K562 (cell line): Measurements from ENCODE around the gene MOB3C. TPM values are rescaled to one million over a fixed set of nuclear protein-coding genes. Genes with fewer than 3 reads are reported as not detected.

Experiments used
- CBFA2T3 ChIP-seq: fragments of 450-650 bp; IDR thresholded peaks from 2 replicates; pipeline ENCODE4 v1.6.1; 2017
- CBX5 ChIP-seq: IDR thresholded peaks from 2 replicates; pipeline ENCODE4 v1.6.1; 2014; ENCODE audit warnings: low read depth, borderline replicate concordance
- DACH1 ChIP-seq: fragments of 450-650 bp; IDR thresholded peaks from 2 replicates; pipeline ENCODE4 v1.6.1; 2018; ENCODE audit not compliant: partially characterized antibody
- ETV6 ChIP-seq, 3 experiments: fragments of 150-350 bp in 1 of 3; sonication (generic) in 1 of 3; formaldehyde crosslinking in 1 of 3; IDR thresholded peaks; 2 replicates each; pipeline versions ENCODE4 v1.6.1 to v1.8.0; 2014 to 2022; ENCODE audit warnings: borderline replicate concordance in 2 of 3, low read depth in 2 of 3, antibody characterized with exemption in 1 of 3, low read length in 1 of 3, mild to moderate bottlenecking in 1 of 3, missing genetic modification reagents in 1 of 3
- KAT7 ChIP-seq: sonication (generic); formaldehyde crosslinking; IDR thresholded peaks from 2 replicates; pipeline ENCODE4 v1.8.0; 2022; ENCODE audit warnings: missing genetic modification reagents, mild to moderate bottlenecking, borderline replicate concordance
- KLF13 ChIP-seq: fragments of 450-650 bp; IDR thresholded peaks from 2 replicates; pipeline ENCODE4 v1.6.1; 2016; ENCODE audit warnings: missing genetic modification characterization, low read depth, mild to moderate bottlenecking, missing compliant biosample characterization, moderate library complexity, borderline replicate concordance
- POLR2B ChIP-seq: fragments of 450-650 bp; IDR thresholded peaks from 2 replicates; pipeline ENCODE4 v1.6.1; 2018; ENCODE audit warnings: low read depth; ENCODE audit not compliant: partially characterized antibody
- SIN3A ChIP-seq, 2 experiments: fragments of 150-350 bp in 1 of 2; IDR thresholded peaks; 2 replicates each; pipeline ENCODE4 v1.6.1; 2011 to 2016; ENCODE audit warnings: borderline replicate concordance in 2 of 2, low read depth in 2 of 2, low read length in 2 of 2, mild to moderate bottlenecking in 2 of 2, moderate library complexity in 2 of 2; ENCODE audit not compliant: control insufficient read depth in 1 of 2
- ZBTB7A ChIP-seq: IDR thresholded peaks from 2 replicates; pipeline ENCODE4 v1.6.1; 2011; ENCODE audit warnings: low read depth, mild to moderate bottlenecking, low read length, moderate library complexity, borderline replicate concordance; ENCODE audit not compliant: control insufficient read depth
- ZNF785 ChIP-seq: fragments of 250-450 bp; sonication (Bioruptor Pico); IDR thresholded peaks from 2 replicates; pipeline ENCODE4 v1.4.0; 2020; ENCODE audit warnings: mild to moderate bottlenecking
- polyA plus RNA-seq, 8 experiments: library from polyadenylated mRNA; depleted of rRNA in 4 of 8; stranded (reverse) in 5 of 8; unstranded in 3 of 8; fragments of >200 nt; fragmentation: Nextera tagmentation in 2 of 8; fragmentation: Illumina TruSeq in 1 of 8; extraction: Ambion mirVana in 2 of 8; extraction: Trizol in 1 of 8; gene quantifications; 2 replicates each; pipeline versions ENCODE4 v1.2.1 to v1.2.3, GENCODE V29; 2011 to 2014; ENCODE audit warnings: inconsistent platforms in 1 of 8, missing spikeins in 1 of 8
- total RNA-seq, 7 experiments: library from RNA; depleted of rRNA in 6 of 7; stranded (reverse); fragments of >200 nt in 6 of 7; fragmentation: Illumina TruSeq in 2 of 7; extraction: Trizol in 2 of 7; gene quantifications; 2 replicates each; pipeline versions ENCODE4 v1.2.1 to v1.2.3, GENCODE V29; 2011 to 2021; ENCODE audit warnings: low replicate concordance in 1 of 7
- TF ChIP-seq, protein P1 (sequence below): IDR thresholded peaks from 2 replicates; pipeline ENCODE4 v1.6.1; 2011; ENCODE audit not compliant: insufficient read length; ENCODE audit errors: extremely low read depth
- TF ChIP-seq, protein P2 (sequence below): fragments of 450-650 bp; formaldehyde crosslinking; IDR thresholded peaks from 2 replicates; pipeline ENCODE4 v1.4.0; 2022; ENCODE audit warnings: missing genetic modification characterization
- TF ChIP-seq, protein P3 (sequence below): fragments of 450-650 bp; IDR thresholded peaks from 2 replicates; pipeline ENCODE4 v1.6.1; 2016; ENCODE audit warnings: mild to moderate bottlenecking

MOB3C gene
- total and polyA plus RNA-seq, 9 of the 15 experiments (the other 6 are each of a cell fraction or from before 2014, with no cell fraction given): 1.0 to 7.5 (median 3.7) TPM

GRCh38 chr1:46616277-46617107 lies at the start of gene MOB3C (continued):
- TF ChIP-seq DACH1: no peak
- no peak for TF ChIP-seq CBFA2T3
- TF ChIP-seq, protein P1, sequence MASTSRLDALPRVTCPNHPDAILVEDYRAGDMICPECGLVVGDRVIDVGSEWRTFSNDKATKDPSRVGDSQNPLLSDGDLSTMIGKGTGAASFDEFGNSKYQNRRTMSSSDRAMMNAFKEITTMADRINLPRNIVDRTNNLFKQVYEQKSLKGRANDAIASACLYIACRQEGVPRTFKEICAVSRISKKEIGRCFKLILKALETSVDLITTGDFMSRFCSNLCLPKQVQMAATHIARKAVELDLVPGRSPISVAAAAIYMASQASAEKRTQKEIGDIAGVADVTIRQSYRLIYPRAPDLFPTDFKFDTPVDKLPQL: no peak
- TF ChIP-seq, protein P2, sequence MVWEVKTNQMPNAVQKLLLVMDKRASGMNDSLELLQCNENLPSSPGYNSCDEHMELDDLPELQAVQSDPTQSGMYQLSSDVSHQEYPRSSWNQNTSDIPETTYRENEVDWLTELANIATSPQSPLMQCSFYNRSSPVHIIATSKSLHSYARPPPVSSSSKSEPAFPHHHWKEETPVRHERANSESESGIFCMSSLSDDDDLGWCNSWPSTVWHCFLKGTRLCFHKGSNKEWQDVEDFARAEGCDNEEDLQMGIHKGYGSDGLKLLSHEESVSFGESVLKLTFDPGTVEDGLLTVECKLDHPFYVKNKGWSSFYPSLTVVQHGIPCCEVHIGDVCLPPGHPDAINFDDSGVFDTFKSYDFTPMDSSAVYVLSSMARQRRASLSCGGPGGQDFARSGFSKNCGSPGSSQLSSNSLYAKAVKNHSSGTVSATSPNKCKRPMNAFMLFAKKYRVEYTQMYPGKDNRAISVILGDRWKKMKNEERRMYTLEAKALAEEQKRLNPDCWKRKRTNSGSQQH (CRISPR knock-in tag): no peak
- peak; percentile 89; the same call in 1 of the 2 replicates for TF ChIP-seq KAT7 (CRISPR knock-in tag)
- no peak for TF ChIP-seq ZNF785 (CRISPR knock-in tag)
- TF ChIP-seq SIN3A (IDR thresholded peaks at IDR 0.05; ENCODE audit: borderline replicate concordance in 2 of 2, control insufficient read depth in 1 of 2, low read depth in 2 of 2, low read length in 2 of 2): no peak
- TF ChIP-seq ETV6 (IDR thresholded peaks at IDR 0.05; ENCODE audit: borderline replicate concordance in 1 of 2, low read depth in 2 of 2, low read length in 1 of 2): no peak
- TF ChIP-seq ETV6 (CRISPR knock-in tag; IDR thresholded peaks at IDR 0.05; ENCODE audit: borderline replicate concordance): no peak
- peak; percentile 27 for TF ChIP-seq POLR2B
- TF ChIP-seq, protein P3, sequence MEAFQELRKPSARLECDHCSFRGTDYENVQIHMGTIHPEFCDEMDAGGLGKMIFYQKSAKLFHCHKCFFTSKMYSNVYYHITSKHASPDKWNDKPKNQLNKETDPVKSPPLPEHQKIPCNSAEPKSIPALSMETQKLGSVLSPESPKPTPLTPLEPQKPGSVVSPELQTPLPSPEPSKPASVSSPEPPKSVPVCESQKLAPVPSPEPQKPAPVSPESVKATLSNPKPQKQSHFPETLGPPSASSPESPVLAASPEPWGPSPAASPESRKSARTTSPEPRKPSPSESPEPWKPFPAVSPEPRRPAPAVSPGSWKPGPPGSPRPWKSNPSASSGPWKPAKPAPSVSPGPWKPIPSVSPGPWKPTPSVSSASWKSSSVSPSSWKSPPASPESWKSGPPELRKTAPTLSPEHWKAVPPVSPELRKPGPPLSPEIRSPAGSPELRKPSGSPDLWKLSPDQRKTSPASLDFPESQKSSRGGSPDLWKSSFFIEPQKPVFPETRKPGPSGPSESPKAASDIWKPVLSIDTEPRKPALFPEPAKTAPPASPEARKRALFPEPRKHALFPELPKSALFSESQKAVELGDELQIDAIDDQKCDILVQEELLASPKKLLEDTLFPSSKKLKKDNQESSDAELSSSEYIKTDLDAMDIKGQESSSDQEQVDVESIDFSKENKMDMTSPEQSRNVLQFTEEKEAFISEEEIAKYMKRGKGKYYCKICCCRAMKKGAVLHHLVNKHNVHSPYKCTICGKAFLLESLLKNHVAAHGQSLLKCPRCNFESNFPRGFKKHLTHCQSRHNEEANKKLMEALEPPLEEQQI: no peak
- TF ChIP-seq ZBTB7A: peak; percentile 43; the same call in 1 of the 2 replicates
- no peak for TF ChIP-seq CBX5
- TF ChIP-seq KLF13: no peak
